ENCODE data around the gene AHCYL2.

DNA sequence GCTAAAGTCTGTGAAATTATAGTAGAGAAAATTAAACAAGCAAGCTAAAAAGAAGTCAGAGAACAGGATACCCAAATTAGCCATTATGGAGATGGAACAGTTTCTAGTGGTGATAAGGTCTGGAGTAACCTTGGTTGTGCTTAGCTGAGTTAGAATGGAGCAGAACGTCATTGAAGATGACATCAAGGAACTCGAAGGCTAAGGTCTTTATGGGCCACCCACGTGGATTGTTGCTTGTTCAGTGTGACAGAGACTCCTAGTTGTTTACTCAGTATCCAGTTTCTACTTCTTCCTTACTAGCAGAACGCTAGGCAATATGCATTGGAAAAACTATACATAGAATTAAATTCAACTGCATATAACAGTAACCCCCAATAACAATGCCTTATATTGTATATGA lies 39.7 kb downstream of the AHCYL2 start:
- no peak for TF ChIP-seq CTCF (IDR thresholded peaks at IDR 0.05; ENCODE audit: poor library complexity, severe bottlenecking)
- TF ChIP-seq, protein P1, sequence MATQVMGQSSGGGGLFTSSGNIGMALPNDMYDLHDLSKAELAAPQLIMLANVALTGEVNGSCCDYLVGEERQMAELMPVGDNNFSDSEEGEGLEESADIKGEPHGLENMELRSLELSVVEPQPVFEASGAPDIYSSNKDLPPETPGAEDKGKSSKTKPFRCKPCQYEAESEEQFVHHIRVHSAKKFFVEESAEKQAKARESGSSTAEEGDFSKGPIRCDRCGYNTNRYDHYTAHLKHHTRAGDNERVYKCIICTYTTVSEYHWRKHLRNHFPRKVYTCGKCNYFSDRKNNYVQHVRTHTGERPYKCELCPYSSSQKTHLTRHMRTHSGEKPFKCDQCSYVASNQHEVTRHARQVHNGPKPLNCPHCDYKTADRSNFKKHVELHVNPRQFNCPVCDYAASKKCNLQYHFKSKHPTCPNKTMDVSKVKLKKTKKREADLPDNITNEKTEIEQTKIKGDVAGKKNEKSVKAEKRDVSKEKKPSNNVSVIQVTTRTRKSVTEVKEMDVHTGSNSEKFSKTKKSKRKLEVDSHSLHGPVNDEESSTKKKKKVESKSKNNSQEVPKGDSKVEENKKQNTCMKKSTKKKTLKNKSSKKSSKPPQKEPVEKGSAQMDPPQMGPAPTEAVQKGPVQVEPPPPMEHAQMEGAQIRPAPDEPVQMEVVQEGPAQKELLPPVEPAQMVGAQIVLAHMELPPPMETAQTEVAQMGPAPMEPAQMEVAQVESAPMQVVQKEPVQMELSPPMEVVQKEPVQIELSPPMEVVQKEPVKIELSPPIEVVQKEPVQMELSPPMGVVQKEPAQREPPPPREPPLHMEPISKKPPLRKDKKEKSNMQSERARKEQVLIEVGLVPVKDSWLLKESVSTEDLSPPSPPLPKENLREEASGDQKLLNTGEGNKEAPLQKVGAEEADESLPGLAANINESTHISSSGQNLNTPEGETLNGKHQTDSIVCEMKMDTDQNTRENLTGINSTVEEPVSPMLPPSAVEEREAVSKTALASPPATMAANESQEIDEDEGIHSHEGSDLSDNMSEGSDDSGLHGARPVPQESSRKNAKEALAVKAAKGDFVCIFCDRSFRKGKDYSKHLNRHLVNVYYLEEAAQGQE (IDR thresholded peaks at IDR 0.05; ENCODE audit: borderline replicate concordance), result no peak

Measured in neural cell (in vitro differentiated cells).